ENCODE results near the gene HACD3. TPM values are rescaled to one million over a fixed set of nuclear protein-coding genes. Genes with fewer than 3 reads are reported as not detected.

Gene HACD3
- total and polyA plus RNA-seq, 2 of the 13 experiments (the other 11 are each of a cell fraction or from before 2014, with no cell fraction given), result 73.6 to 161 TPM

- TF ChIP-seq ATAD3A (CRISPR knock-in tag; IDR thresholded peaks at IDR 0.05) (no peak), CREB3 (CRISPR knock-in tag; IDR thresholded peaks at IDR 0.05) (peak; percentile 95), ZNF224 (CRISPR knock-in tag; IDR thresholded peaks at IDR 0.05) (no peak), TP53 (CRISPR knock-in tag; conservative IDR thresholded peaks at IDR 0.05) (0 out of 2 replicates have a peak, but pooled peaks have one; percentile 42), LRRFIP1 (CRISPR knock-in tag; conservative IDR thresholded peaks at IDR 0.05) (no peak), MIER3 (CRISPR knock-in tag; IDR thresholded peaks at IDR 0.05; ENCODE audit: borderline replicate concordance) (no peak), CC2D1A (CRISPR knock-in tag; IDR thresholded peaks at IDR 0.05) (peak; percentile 40; the same call in 1 of the 2 replicates), ZEB1 (IDR thresholded peaks at IDR 0.05; ENCODE audit: insufficient replicate concordance, low read depth) (no peak), IKZF1 (IDR thresholded peaks at IDR 0.05) (no peak), ZBTB14 (CRISPR knock-in tag; IDR thresholded peaks at IDR 0.05) (peak; percentile 78), HNRNPK (IDR thresholded peaks at IDR 0.05; ENCODE audit: low read depth, low read length, poor library complexity, severe bottlenecking) (peak; percentile 12), THAP11 (CRISPR knock-in tag; IDR thresholded peaks at IDR 0.05) (peak; percentile 63; the same call in 1 of the 2 replicates), MED13 (CRISPR knock-in tag; IDR thresholded peaks at IDR 0.05) (peak; percentile 65; the same call in 1 of the 2 replicates), AHDC1 (CRISPR knock-in tag; IDR thresholded peaks at IDR 0.05; ENCODE audit: borderline replicate concordance) (peak; percentile 65), ZNF281 (CRISPR knock-in tag; IDR thresholded peaks at IDR 0.05; ENCODE audit: borderline replicate concordance) (peak; percentile 62), GTF2F1 (IDR thresholded peaks at IDR 0.05; ENCODE audit: low read length) (no peak)
These were observed at the start of gene HACD3 (continued) for GRCh38 chr15:65530318-65531111.

All from HepG2 (cell line).